A673 (cell line): ENCODE results near the gene ZFYVE28.

Source experiments
- CTCF ChIP-seq: fragments of 300-800, 200-600 bp; sonication (generic); conservative IDR thresholded peaks from 2 replicates; pipeline ENCODE4 v1.5.1; 2017; ENCODE audit warnings: low read depth, mild to moderate bottlenecking, antibody characterized with exemption, low read length, moderate library complexity, mixed read lengths
- EZH2 ChIP-seq: fragments of 200-600 bp; sonication (generic); IDR thresholded peaks from 2 replicates; pipeline ENCODE4 v1.6.1; 2017; ENCODE audit warnings: borderline replicate concordance, low read depth, mild to moderate bottlenecking, mixed read lengths, antibody characterized with exemption, low read length; ENCODE audit not compliant: poor library complexity, severe bottlenecking

- TF ChIP-seq EZH2 = no peak
- no peak for TF ChIP-seq CTCF
Measured at GRCh38 chr4:2387829-2388228, 30.6 kb downstream of the ZFYVE28 start.
